DND-41 (cell line): ENCODE results near the gene VPS37C.

ENCODE experiments used
- ATAC-seq: fragments of 200-7000 bp; cut with Tn5 transposase; 3 replicates; pipeline ENCODE4 v1.9.1; 2021; ENCODE audit warnings: low read depth; ENCODE audit not compliant: insufficient read depth
- DNase-seq: peaks from one replicate; pipeline ENCODE4 v3.0.0-alpha.2; 2020
- H2AFZ ChIP-seq: 2 replicates; pipeline ENCODE4 v1.6.0; 2012; ENCODE audit warnings: low read depth, low read length
- H3K27ac ChIP-seq: 2 replicates; pipeline ENCODE4 v1.5.1; 2012; ENCODE audit warnings: low read length, inconsistent platforms
- H3K27me3 ChIP-seq: fragments of 200-600 bp; sonication (generic); 2 replicates; pipeline ENCODE4 v1.6.0; 2012; ENCODE audit warnings: low read length, mild to moderate bottlenecking, inconsistent platforms; ENCODE audit not compliant: insufficient read depth, poor library complexity
- H3K36me3 ChIP-seq: 2 replicates; pipeline ENCODE4 v1.5.1; 2012; ENCODE audit warnings: low read length, inconsistent platforms; ENCODE audit not compliant: insufficient read depth
- H3K4me1 ChIP-seq: 2 replicates; pipeline ENCODE4 v1.5.1; 2012; ENCODE audit warnings: mild to moderate bottlenecking, low read length; ENCODE audit not compliant: insufficient read depth
- H3K4me2 ChIP-seq: 2 replicates; pipeline ENCODE4 v1.6.0; 2012; ENCODE audit warnings: mild to moderate bottlenecking, moderate library complexity, low read length, inconsistent platforms; ENCODE audit not compliant: insufficient read depth
- H3K4me3 ChIP-seq, 2 experiments: fragments of 200-600 bp in 1 of 2; shearing (Covaris generic) in 1 of 2; 2 replicates each; pipeline ENCODE4 v1.5.1; 2012 to 2016; ENCODE audit warnings: inconsistent platforms in 2 of 2, low read length in 2 of 2, mild to moderate bottlenecking in 2 of 2, low read depth in 1 of 2, moderate library complexity in 1 of 2
- H3K79me2 ChIP-seq: 2 replicates; pipeline ENCODE4 v1.6.0; 2012; ENCODE audit warnings: low read length, inconsistent platforms; ENCODE audit not compliant: insufficient read depth
- H3K9ac ChIP-seq: 2 replicates; pipeline ENCODE4 v1.6.0; 2012; ENCODE audit warnings: low read depth, mild to moderate bottlenecking, inconsistent platforms, low read length, moderate library complexity
- H3K9me3 ChIP-seq: 2 replicates; pipeline ENCODE4 v1.5.1; 2012; ENCODE audit warnings: low read length, moderate library complexity, mild to moderate bottlenecking, inconsistent platforms; ENCODE audit not compliant: insufficient read depth, severe bottlenecking
- H4K20me1 ChIP-seq: 2 replicates; pipeline ENCODE4 v1.6.0; 2012; ENCODE audit warnings: low read length; ENCODE audit not compliant: insufficient read depth
- CTCF ChIP-seq: IDR thresholded peaks from 2 replicates; pipeline ENCODE4 v1.5.1; 2012; ENCODE audit warnings: borderline replicate concordance, low read length, moderate library complexity, mild to moderate bottlenecking; ENCODE audit not compliant: poor library complexity, severe bottlenecking; ENCODE audit errors: extremely low read depth
- EZH2 ChIP-seq: IDR thresholded peaks from 3 replicates; pipeline ENCODE4 v1.6.1; 2012; ENCODE audit warnings: borderline replicate concordance, low read depth, mild to moderate bottlenecking, moderate library complexity, low read length, inconsistent platforms; ENCODE audit not compliant: severe bottlenecking

Gene VPS37C

GRCh38 chr11:61116426-61117167, 44.6 kb downstream of the VPS37C start:
- H3K4me1 ChIP-seq = no peaks in the 10 kb centered on the region
- H2AFZ ChIP-seq = no peak overlapping the region
- no peaks in the 10 kb centered on the region for H3K27me3 ChIP-seq
- no peaks in the 10 kb centered on the region for H3K36me3 ChIP-seq
- DNase-seq (no peak), ATAC-seq (no peak)
- H3K79me2 ChIP-seq = no peaks in the 10 kb centered on the region
- H4K20me1 ChIP-seq = no peaks in the 10 kb centered on the region
- H3K9me3 ChIP-seq = no peaks in the 10 kb centered on the region
- no peak overlapping the region for H3K27ac ChIP-seq
- TF ChIP-seq EZH2 (no peak), CTCF (no peak)
- no peak overlapping the region for H3K4me2 ChIP-seq
- H3K9ac ChIP-seq = no peak overlapping the region
- no peak overlapping the region for H3K4me3 ChIP-seq

DNA sequence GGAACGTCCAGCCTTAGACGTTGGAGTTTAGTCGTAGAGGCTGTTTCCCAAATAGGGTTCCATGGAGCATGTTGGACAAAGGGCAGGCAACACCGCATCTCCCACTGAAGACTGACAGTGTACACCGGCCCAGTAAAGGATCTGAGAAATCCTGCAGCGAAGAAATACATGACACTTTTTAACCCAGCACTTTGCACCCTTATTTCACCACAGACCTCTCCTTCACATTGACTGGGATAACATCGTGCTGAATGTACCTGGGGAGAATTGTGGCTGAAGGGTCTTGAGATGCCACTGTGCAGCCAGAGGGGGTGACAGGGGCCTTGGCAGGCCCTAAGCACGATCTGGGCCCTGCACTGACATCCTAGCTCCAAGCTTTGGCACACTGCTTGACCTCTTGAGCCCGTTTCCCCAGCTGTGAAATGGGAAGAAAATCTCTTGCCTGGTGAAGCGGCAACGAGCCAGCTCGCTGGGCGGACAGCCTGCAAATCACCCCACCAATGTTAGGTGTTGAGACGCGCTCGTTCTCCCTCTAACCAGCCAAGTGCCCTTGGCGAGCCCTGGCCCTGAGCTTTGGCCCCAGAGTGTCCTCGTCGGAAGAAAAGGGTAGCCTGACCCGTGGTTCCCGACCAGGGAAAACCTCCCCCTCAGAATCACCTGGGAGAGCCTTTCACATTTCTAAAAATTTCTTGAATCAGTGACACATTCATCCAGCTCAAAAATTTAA, 45.6 kb downstream of the VPS37C start:
- no peak overlapping the region for H3K4me2 ChIP-seq
- no peaks in the 10 kb centered on the region for H3K36me3 ChIP-seq
- H3K27me3 ChIP-seq = no peaks in the 10 kb centered on the region
- H2AFZ ChIP-seq = no peak overlapping the region
- no peaks in the 10 kb centered on the region for H3K9me3 ChIP-seq
- no peaks in the 10 kb centered on the region for H4K20me1 ChIP-seq
- ATAC-seq (no peak), DNase-seq (no peak)
- no peak overlapping the region for H3K4me3 ChIP-seq
- no peak for TF ChIP-seq EZH2
- TF ChIP-seq CTCF = no peak
- no peak overlapping the region for H3K27ac ChIP-seq
- H3K79me2 ChIP-seq = no peaks in the 10 kb centered on the region
- H3K9ac ChIP-seq = no peak overlapping the region
- no peaks in the 10 kb centered on the region for H3K4me1 ChIP-seq

- Histone ChIP-seq H3K4me3 (no peak overlapping the region), H3K79me2 (no peaks in the 10 kb centered on the region), H3K9me3 (no peaks in the 10 kb centered on the region), H3K9ac (no peak overlapping the region), H3K36me3 (no peaks in the 10 kb centered on the region), H3K4me2 (no peak overlapping the region), H3K4me1 (no peaks in the 10 kb centered on the region), H4K20me1 (no peaks in the 10 kb centered on the region), H3K27me3 (no peaks in the 10 kb centered on the region), H2AFZ (no peak overlapping the region), H3K27ac (no peak overlapping the region)
- no peak for TF ChIP-seq EZH2
- TF ChIP-seq CTCF = no peak
- ATAC-seq (no peak), DNase-seq (no peak)
Measured at GRCh38 chr11:61114913-61115312, 46.3 kb downstream of the VPS37C start.
